Brain microvascular endothelial cell (primary cell): ENCODE measurements around the gene REEP1.
A peak's percentile ranks its signal among the peaks of the same experiment; 100 is the strongest.

Source experiments
- DNase-seq: peaks from one replicate; pipeline ENCODE4 v3.0.0-alpha.2; 2020
- H3K27ac ChIP-seq: fragments of 250-450 bp; sonication (Bioruptor Pico); 2 replicates; pipeline ENCODE4 v1.5.1; 2020; ENCODE audit warnings: mild to moderate bottlenecking, moderate library complexity
- H3K27me3 ChIP-seq: fragments of 250-450 bp; sonication (Bioruptor Pico); replicated peaks from 2 replicates; pipeline ENCODE4 v1.5.1; 2020; ENCODE audit warnings: mild to moderate bottlenecking
- H3K36me3 ChIP-seq: fragments of 250-450 bp; sonication (Bioruptor Pico); replicated peaks from 2 replicates; pipeline ENCODE4 v1.5.1; 2020; ENCODE audit warnings: mild to moderate bottlenecking
- H3K4me3 ChIP-seq: 2 replicates; pipeline ENCODE4 v1.5.1; 2011; ENCODE audit warnings: low read depth, mild to moderate bottlenecking, control low read depth, low read length, moderate library complexity
- CTCF ChIP-seq: IDR thresholded peaks from 2 replicates; pipeline ENCODE4 v1.5.1; 2011; ENCODE audit warnings: low read depth, mild to moderate bottlenecking, moderate library complexity, low read length, control low read depth, inconsistent platforms; ENCODE audit errors: missing control alignments
- in situ Hi-C: cut with HindIII; loops from 2 replicates; pipeline ENCODE4 v1.10.0; 2017; ENCODE audit warnings: low sequenced_read_pairs, low pct_ligation_motif_present

The REEP1 gene

GRCh38 chr2:86280191-86280667 lies 57.2 kb downstream of the REEP1 start:
- in situ Hi-C loops, result no loop called here
- DNase-seq, result no peak
- no peaks in the 10 kb centered on the region for H3K36me3 ChIP-seq
- TF ChIP-seq CTCF, result no peak
- H3K4me3 ChIP-seq, result no peak overlapping the region
- H3K27me3 ChIP-seq, result peaks cover 4% of the 10 kb centered on the region
- no peak overlapping the region for H3K27ac ChIP-seq

- in situ Hi-C loops, result no loop called here
- no peaks in the 10 kb centered on the region for H3K27me3 ChIP-seq
- no peak overlapping the region for H3K27ac ChIP-seq
- no peaks in the 10 kb centered on the region for H3K36me3 ChIP-seq
- H3K4me3 ChIP-seq, result no peak overlapping the region
- DNase-seq, result no peak
- no peak for TF ChIP-seq CTCF
Observed at GRCh38 chr2:86275962-86276361, 61.5 kb downstream of the REEP1 start.

- Histone ChIP-seq H3K4me3 (no peak overlapping the region), H3K27me3 (no peaks in the 10 kb centered on the region), H3K36me3 (no peaks in the 10 kb centered on the region), H3K27ac (no peak overlapping the region)
- no peak for DNase-seq
- TF ChIP-seq CTCF, result no peak
- in situ Hi-C loops, result no loop called here
Observed at GRCh38 chr2:86275384-86275799, 62.0 kb downstream of the REEP1 start.

GRCh38 chr2:86274918-86275275 lies 62.5 kb downstream of the REEP1 start:
- no peak for DNase-seq
- no peak for TF ChIP-seq CTCF
- in situ Hi-C loops, result no loop called here

GRCh38 chr2:86274265-86274917 lies 63.0 kb downstream of the REEP1 start:
- H3K4me3 ChIP-seq, result no peak overlapping the region
- H3K27me3 ChIP-seq, result no peaks in the 10 kb centered on the region
- TF ChIP-seq CTCF, result no peak
- peak; percentile 64 for DNase-seq
- no peak overlapping the region for H3K27ac ChIP-seq
- no peaks in the 10 kb centered on the region for H3K36me3 ChIP-seq
- in situ Hi-C loops, result no loop called here

More at GRCh38 chr2:86274918-86275275, 62.5 kb downstream of the REEP1 start:
- Histone ChIP-seq H3K4me3 (no peak overlapping the region), H3K27ac (no peak overlapping the region), H3K36me3 (no peaks in the 10 kb centered on the region), H3K27me3 (no peaks in the 10 kb centered on the region)

- no peak for TF ChIP-seq CTCF
- Histone ChIP-seq H3K27me3 (no peaks in the 10 kb centered on the region), H3K36me3 (no peaks in the 10 kb centered on the region), H3K4me3 (no peak overlapping the region), H3K27ac (no peak overlapping the region)
- in situ Hi-C loops, result no loop called here
- no peak for DNase-seq
Observed at GRCh38 chr2:86272111-86272510, 65.3 kb downstream of the REEP1 start.
